ENCODE measurements around the gene CRACDL.

Gene CRACDL

GRCh38 chr2:98824256-98825019 is 111.6 kb downstream of the CRACDL start:
- DNase-seq (ENCODE audit: low spot score) = no peak

DNA sequence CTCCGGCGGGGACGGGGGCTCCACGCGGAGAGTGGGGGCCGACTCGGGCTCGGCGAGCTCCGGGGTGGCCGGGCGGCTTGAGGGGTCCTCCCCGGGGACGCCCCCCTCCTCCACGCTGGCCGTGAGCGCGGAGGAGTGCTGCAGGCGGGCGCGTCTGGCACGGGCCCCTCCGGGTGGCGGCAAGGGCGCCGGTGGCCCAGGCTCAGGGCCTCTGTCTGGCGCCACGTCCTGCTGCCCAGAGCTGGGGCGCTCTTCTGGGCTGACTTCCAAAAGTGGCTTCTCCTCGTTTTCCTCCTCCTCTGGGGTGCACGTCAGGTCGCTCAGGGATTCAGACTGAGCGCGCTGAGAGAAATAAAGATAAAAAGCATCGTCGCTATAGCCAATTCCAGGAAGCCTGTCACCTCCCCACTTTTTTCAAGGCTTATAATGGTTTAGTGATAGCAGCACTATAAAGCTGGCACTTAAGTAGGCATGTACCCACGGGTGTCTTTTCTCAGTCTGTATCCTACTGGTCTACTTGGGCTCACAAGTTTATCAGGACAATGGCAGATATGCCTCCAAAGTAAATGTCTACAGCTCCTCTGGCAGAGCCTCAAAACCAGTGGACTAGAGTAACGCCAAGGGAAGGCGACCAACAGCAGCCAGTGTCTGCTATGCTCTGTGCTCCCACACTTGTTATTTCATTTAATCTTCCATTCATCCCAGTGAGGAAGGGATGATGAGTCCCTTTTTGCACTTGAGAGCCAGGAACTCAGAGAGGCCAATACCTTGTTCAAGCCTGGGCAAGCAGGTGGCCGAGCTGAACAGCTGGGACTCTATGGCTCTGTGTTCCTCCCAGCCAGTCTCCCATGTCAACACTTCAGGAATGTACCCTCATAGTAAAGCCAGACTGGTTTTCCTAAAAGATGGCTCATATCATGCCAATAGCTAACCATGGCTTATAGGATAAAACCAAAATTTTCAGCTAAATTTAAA is 112.5 kb downstream of the CRACDL start:
- DNase-seq (ENCODE audit: low spot score) = no peak

DNA sequence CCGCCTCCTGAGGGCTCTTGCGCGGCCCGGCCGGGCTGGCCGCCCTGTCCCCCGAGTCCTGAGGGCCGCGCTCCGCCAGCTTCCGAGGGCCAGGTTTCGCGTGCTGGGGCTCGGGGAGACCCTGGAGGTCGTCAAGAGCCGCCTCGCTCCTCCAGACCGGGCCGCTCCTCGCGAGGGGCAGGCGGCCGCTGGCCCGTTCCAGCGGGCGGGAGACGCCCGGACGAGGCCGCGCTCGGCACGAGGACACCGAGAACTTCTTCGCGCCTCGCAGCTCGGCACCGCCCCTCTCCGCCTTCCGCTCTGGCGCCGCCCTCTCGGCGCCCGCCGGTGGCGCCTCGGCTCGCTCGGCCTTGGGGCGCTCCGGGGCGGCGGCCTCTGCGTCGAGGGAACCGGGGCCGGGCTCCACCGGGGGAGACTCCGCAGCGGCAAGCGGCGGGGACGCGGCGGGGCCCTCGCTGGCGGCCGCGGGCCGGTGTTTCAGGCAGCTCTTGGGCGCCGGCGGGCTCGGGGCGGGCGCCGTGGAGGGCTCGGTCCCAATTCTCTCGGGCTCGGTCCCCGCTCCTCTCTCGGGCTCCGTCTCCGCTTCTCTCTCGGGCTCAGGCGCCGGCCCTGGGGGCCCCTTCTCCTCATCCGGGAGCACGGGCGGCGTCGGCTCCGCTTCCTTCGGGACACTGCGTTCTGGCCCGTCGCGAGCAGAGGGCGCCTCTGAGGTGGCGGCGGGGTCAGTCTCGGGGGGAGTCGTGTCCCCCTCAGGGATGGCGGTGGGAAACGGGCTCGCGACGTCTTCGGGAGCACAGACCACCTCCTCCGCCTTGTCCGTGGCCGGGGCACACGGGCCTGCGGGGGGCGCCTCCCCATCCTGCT is 113.5 kb downstream of the CRACDL start:
- no peak for DNase-seq (ENCODE audit: low spot score)

DNA sequence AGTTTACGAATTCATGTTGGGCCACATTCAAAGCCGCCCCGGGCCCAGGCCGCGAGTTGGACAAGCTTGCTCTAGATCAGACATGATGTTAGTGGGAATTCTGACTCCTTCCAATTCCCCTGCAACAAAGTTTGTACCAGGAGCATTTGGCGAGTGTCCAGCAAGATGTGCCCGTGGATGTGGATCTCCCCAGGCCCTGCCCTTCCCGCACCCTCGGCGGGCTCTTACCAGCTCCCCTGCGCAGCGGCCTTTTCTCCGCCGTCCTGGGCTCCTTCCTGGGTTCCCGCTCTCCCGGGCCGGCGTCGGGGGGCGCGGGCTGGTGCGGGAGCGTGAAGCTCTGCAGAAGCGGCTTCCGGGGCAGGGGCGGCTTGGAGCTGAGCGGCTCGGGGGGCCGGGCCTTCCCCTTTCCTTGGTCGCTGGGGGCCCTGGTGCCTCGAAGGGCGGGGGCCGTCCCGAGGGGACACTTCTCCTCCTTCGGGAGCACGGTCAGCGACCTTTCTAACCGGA is 114.3 kb downstream of the CRACDL start:
- no peak for DNase-seq (ENCODE audit: low spot score)

GRCh38 chr2:98819231-98819766 is 116.7 kb downstream of the CRACDL start:
- no peak for DNase-seq (ENCODE audit: low spot score)

DNA sequence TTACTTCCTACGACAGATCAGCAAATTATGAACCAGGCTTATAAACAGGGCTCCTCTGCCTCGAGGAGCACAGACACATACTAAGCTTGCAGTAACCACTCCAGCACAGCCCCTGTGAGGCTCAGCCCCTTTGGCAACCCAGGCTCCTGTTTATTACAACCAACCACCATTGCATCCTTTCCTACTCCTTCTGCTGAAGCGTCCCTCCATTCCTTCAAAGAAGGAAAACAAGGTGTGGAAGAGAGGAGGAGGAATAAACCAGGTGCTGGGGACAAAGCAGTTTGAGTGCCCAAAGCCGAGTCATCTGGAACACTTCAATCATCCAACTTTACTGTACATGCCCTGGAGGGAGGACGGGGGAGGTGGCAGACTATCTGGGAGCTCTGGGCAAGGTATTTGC is 117.9 kb downstream of the CRACDL start:
- DNase-seq (ENCODE audit: low spot score) = no peak

- no peak for DNase-seq (ENCODE audit: low spot score)
Observed at GRCh38 chr2:98816281-98816680, 119.7 kb downstream of the CRACDL start.

- no peak for DNase-seq (ENCODE audit: low spot score)
Observed at GRCh38 chr2:98815795-98816194, 120.2 kb downstream of the CRACDL start.

GRCh38 chr2:98811766-98812165 is 124.3 kb downstream of the CRACDL start:
- DNase-seq (ENCODE audit: low spot score) = no peak

DNA sequence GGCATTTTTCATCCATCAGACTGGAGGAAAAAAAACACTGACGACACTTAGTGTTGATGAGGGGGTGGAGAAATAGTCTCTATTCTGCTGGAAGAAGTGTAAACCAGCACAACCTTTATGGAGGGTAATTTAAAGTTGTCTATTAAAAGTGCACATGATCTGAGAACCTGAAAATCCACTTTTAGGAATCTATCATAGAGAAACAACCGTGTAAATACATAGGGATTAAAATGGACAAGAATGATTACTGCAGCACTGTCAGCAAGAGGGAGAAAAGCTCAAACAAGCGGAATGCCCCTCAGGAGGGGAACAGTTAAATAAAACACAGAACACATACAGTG is 125.5 kb downstream of the CRACDL start:
- no peak for DNase-seq (ENCODE audit: low spot score)

- DNase-seq (ENCODE audit: low spot score) = no peak
Observed at GRCh38 chr2:98809878-98810587, 126.0 kb downstream of the CRACDL start.

DNA sequence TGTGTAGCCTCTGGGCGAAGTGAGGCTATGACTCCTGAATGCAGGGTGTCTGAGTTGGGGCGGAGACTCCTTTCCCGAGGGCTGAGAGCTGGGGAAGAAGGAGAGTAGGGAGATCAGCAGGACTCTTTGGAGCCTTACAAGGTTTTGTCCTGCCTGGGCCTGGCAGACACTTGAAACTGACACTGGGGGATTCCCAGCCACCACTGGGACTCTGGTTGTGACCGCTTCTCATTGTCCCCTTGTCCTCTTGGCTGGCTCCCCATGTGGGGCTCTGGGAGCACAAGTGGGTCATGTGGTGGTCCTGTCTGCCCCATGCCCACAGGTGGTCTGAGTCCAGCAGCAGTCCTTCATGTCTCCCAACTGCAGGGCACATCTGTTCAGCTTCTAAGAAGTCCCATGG is 126.9 kb downstream of the CRACDL start:
- DNase-seq (ENCODE audit: low spot score) = no peak

DNA sequence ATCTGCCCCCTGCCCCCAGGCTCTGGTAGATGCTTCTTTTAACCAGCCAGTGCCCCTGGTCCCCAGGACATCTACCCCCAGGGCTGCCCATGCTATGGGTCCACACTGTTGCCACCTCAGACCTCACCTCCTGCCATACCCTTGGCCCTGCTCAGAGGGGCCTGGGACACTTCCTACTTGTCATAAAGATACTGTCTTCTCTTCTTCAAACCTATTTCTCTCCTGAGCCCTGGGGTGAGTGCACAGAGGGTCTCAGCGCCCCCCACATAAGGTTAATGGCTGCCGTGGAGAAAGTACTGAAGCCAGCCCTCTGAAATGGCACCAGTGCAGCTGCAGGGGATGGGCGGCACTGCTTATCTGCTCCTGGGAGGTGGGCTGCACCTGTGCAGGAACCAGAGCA is 127.5 kb downstream of the CRACDL start:
- DNase-seq (ENCODE audit: low spot score) = no peak

- no peak for DNase-seq (ENCODE audit: low spot score)
Observed at GRCh38 chr2:98807929-98808328, 128.1 kb downstream of the CRACDL start.

DNA sequence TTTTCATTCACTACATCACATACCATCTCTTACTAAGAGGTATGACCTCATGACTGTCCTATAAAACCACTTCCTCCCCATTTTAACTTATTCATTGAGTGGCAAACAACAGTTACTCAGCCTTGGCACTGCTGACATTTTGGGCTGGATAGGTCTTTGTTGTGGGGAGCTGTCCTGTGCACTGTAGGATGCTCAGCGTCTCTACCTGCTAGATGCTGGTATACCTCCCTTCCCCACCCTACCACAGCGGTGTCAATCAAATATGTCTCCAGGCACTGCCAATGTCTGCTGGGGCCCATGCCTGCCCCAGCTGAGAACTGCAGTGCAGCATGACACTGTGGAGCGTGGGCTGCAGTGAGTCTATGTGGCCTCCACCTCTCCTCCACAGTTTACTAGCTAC is 128.8 kb downstream of the CRACDL start:
- DNase-seq (ENCODE audit: low spot score) = no peak

GRCh38 chr2:98806236-98806697 is 129.8 kb downstream of the CRACDL start:
- no peak for DNase-seq (ENCODE audit: low spot score)

- no peak for DNase-seq (ENCODE audit: low spot score)
Observed at GRCh38 chr2:98805412-98806171, 130.4 kb downstream of the CRACDL start.

DNA sequence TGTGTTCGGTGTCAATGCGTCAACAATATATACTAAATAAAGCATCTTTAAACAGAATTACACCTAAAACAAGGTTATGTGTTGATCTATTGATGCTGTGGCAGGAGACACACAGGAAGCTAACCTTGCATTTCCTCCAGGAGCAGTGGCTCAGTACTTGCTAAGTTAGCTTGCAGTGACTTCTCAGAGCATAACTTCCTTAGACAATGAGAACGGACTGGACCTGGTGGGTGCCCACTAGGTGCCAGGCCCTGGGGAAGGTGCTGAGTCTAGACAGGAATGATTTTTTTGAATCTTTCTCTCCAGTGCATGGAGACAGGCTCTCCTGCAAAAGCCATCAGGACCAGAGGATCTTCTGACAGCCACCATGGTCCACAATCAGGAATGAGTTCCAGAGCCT is 131.3 kb downstream of the CRACDL start:
- no peak for DNase-seq (ENCODE audit: low spot score)

- no peak for DNase-seq (ENCODE audit: low spot score)
Observed at GRCh38 chr2:98804265-98804650, 131.8 kb downstream of the CRACDL start.

All from SK-N-DZ (cell line).